NT2/D1 (cell line): ENCODE data around the gene TBC1D7.

ENCODE experiments used
- SUZ12 ChIP-seq: IDR thresholded peaks from 2 replicates; pipeline ENCODE4 v1.6.1; 2011; ENCODE audit not compliant: insufficient read length, insufficient read depth; ENCODE audit errors: extremely low read depth
- YY1 ChIP-seq: IDR thresholded peaks from 2 replicates; pipeline ENCODE4 v1.6.1; 2011; ENCODE audit not compliant: insufficient read length, insufficient read depth

DNA sequence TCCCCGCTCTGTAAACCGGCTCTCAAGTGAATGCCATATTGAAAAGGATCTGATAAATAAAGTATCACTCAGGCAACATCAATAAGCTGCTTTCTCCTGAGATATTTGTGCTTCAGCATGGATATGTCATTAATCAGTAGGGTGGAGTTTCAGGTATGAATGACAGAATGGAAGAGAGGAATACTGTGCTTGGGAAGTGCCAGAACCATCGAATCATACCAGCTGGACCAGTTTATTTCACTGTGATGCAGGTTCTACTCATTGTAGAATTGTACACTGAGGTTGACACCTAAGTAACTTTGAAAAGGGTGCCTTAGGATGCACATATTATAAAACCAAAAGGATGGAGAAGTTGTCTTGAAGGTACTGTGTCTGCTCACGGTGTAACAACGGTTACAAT lies 17.9 kb upstream of the TBC1D7 start:
- no peak for TF ChIP-seq YY1
- no peak for TF ChIP-seq SUZ12
